BJ (cell line): ENCODE data around the gene IFI44L. TPM values are rescaled to one million over a fixed set of nuclear protein-coding genes. Genes with fewer than 3 reads are reported as not detected.

Experiments
- CTCF ChIA-PET: fragments of 350-600 bp; formaldehyde crosslinking; extraction: SDS; loops from one replicate; lab custom pipeline; 2021; ENCODE audit warnings: antibody characterized with exemption, inconsistent platforms; lab: Yijun Ruan, JAX
- POLR2A ChIA-PET: fragments of 300-600 bp; sonication (Branson Sonifier 250); formaldehyde crosslinking; extraction: SDS; loops from one replicate; lab custom pipeline; 2021; ENCODE audit warnings: antibody characterized with exemption; lab: Charles Lee
- DNase-seq: peaks from one replicate; pipeline ENCODE4 v3.0.0-alpha.2; 2011; ENCODE audit warnings: low read depth
- H3K27me3 ChIP-seq: 2 replicates; pipeline ENCODE4 v1.6.0; 2011; ENCODE audit warnings: low read length; ENCODE audit not compliant: control insufficient read depth, insufficient read depth
- H3K36me3 ChIP-seq: 2 replicates; pipeline ENCODE4 v1.5.1; 2011; ENCODE audit warnings: low read length; ENCODE audit not compliant: control insufficient read depth, insufficient read depth
- H3K4me3 ChIP-seq: 2 replicates; pipeline ENCODE4 v1.5.1; 2011; ENCODE audit warnings: low read depth, mild to moderate bottlenecking, control low read depth, low read length
- polyA plus RNA-seq: library from polyadenylated mRNA; depleted of rRNA; stranded (reverse); fragments of >200 nt; gene quantifications from 2 replicates; pipeline ENCODE4 v1.2.3, GENCODE V29; 2011
- TF ChIP-seq, protein P1 (sequence below): IDR thresholded peaks from 2 replicates; pipeline ENCODE4 v1.5.1; 2011; ENCODE audit warnings: low read depth, mild to moderate bottlenecking, control low read depth, inconsistent platforms, low read length, moderate library complexity; ENCODE audit not compliant: insufficient read depth

IFI44L gene
- polyA plus RNA-seq, 1 experiment: 0.28 TPM

DNA sequence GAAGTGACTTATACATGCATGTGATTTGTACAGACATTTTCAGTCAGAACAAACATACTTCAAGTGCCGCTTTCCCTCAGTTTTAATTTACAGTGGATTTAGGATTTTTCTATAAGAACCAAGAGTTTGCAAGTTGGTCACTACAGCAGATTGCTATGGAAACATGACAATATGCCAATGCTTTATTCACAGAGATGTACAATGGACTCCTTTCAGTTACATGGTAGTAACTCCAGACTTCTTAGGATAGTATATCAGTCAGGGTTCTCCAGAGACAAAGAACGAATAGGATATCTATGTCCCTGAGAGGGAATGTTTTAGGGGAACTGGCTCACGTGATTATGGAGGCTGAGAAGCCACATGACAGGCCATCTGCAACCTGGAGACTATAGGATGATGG lies 56.7 kb downstream of the IFI44L start:
- DNase-seq: no peak
- TF ChIP-seq, protein P1, sequence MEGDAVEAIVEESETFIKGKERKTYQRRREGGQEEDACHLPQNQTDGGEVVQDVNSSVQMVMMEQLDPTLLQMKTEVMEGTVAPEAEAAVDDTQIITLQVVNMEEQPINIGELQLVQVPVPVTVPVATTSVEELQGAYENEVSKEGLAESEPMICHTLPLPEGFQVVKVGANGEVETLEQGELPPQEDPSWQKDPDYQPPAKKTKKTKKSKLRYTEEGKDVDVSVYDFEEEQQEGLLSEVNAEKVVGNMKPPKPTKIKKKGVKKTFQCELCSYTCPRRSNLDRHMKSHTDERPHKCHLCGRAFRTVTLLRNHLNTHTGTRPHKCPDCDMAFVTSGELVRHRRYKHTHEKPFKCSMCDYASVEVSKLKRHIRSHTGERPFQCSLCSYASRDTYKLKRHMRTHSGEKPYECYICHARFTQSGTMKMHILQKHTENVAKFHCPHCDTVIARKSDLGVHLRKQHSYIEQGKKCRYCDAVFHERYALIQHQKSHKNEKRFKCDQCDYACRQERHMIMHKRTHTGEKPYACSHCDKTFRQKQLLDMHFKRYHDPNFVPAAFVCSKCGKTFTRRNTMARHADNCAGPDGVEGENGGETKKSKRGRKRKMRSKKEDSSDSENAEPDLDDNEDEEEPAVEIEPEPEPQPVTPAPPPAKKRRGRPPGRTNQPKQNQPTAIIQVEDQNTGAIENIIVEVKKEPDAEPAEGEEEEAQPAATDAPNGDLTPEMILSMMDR: no peak
- no peaks in the 10 kb centered on the region for H3K27me3 ChIP-seq
- H3K36me3 ChIP-seq: no peaks in the 10 kb centered on the region
- CTCF ChIA-PET: interaction anchor here (1.0 to 2.8 kb wide), 3 partner anchors 37 to 60 kb away, joined by 4 to 22 read pairs (median 12); partner anchors contain the start of gene IFI44L
- POLR2A ChIA-PET: no interaction called here
- H3K4me3 ChIP-seq: no peak overlapping the region

DNA sequence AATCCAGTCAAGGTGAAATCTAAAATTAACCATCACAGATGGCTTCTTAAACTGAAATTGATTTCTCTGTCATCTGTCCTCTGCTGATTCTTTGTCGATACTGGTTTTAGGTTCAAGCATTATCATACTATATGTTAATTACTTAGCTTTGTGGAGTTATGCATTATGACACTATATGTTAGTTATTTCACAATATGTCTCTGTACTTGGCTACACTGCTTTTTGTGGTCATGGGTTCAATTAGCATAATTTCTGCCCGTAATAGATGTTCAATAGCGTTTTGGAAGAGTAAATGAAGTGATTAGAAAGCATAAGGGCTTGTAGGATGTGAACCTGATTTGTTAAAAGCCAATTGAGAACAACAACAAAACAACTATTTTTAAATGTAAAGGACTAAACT lies 57.5 kb downstream of the IFI44L start:
- TF ChIP-seq, protein P1: no peak
- ChIA-PET POLR2A (no interaction called here), CTCF (interaction anchor here (0.8 to 2.8 kb wide), 5 partner anchors 9 to 70 kb away, joined by 3 to 22 read pairs (median 4); partner anchors contain the start of gene IFI44L)
- DNase-seq: no peak
- no peaks in the 10 kb centered on the region for H3K36me3 ChIP-seq
- no peaks in the 10 kb centered on the region for H3K27me3 ChIP-seq
- no peak overlapping the region for H3K4me3 ChIP-seq

- no peaks in the 10 kb centered on the region for H3K36me3 ChIP-seq
- no peak for DNase-seq
- TF ChIP-seq, protein P1: no peak
- POLR2A ChIA-PET: no interaction called here
- no peaks in the 10 kb centered on the region for H3K27me3 ChIP-seq
- no peak overlapping the region for H3K4me3 ChIP-seq
- CTCF ChIA-PET: interaction anchor here (0.6 to 2.8 kb wide), 5 partner anchors 9 to 226 kb away, joined by 3 to 22 read pairs (median 3); partner anchors contain the start of gene IFI44L
These were observed 58.1 kb downstream of the IFI44L start for GRCh38 chr1:78678324-78678723.

DNA sequence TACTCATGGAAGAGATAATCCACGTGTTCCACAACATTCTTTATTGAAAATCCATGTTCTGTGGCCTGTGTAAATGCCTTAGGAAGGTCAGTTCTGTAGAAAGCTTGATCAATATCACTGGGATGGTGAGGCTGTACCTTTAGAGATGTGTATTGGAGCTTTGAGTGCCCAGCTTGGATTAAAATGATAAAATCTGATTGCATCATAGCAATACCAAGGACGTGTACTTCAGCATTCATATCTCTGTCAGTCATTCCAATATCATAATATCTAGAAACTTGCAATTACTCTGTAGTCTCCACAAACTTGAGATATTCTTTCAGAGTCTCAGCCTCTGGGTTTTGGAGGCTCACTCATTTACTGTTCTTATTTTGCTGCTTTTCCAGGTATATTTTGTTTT lies 61.0 kb downstream of the IFI44L start:
- no peak for DNase-seq
- H3K27me3 ChIP-seq: no peaks in the 10 kb centered on the region
- H3K36me3 ChIP-seq: no peaks in the 10 kb centered on the region
- ChIA-PET CTCF (interaction anchor here (0.7 to 2.6 kb wide), 3 partner anchors 64 to 551 kb away, joined by 3 to 13 read pairs (median 4); no protein-coding TSS in a partner anchor), POLR2A (no interaction called here)
- no peak overlapping the region for H3K4me3 ChIP-seq
- TF ChIP-seq, protein P1: no peak

DNA sequence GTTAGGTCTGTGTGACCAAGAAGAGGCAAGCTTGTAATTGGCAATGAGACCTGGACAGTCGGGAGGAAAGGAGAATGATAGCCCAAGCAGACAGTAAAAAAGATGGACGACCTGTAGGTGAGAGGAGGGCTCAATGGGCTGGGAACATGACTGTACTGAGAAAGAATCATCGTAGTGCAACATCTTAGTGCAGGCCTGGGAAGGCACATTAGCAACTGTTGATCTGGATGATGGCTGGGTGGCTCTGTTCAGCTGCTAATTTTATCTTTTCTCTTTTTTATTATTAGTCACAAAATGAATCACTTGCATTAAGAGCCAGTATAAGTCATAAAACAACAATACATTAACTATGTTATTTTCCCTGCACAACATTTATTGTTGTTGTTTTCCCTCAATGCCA lies 62.2 kb downstream of the IFI44L start:
- Histone ChIP-seq H3K27me3 (no peaks in the 10 kb centered on the region), H3K4me3 (no peak overlapping the region), H3K36me3 (no peaks in the 10 kb centered on the region)
- POLR2A ChIA-PET: no interaction called here
- CTCF ChIA-PET: interaction anchor here (1.1 to 2.6 kb wide), 2 partner anchors 62 to 65 kb away, joined by 3 to 13 read pairs; no protein-coding TSS in a partner anchor
- TF ChIP-seq, protein P1: no peak
- DNase-seq: no peak
